Fibroblast of lung (primary cell): ENCODE results near the gene MIGA2. TPM values are rescaled to one million over a fixed set of nuclear protein-coding genes. Genes with fewer than 3 reads are reported as not detected.

Source experiments
- DNase-seq, 2 donors: peaks; one replicate each; pipeline versions ENCODE4 v3.0.0 to v3.0.0-alpha.2; 2010; ENCODE audit warnings: low read depth in 2 of 2
- H2AFZ ChIP-seq: 2 replicates; pipeline ENCODE4 v1.5.1; 2012; ENCODE audit warnings: low read length, control low read depth, inconsistent platforms
- H3K27ac ChIP-seq: 2 replicates; pipeline ENCODE4 v1.5.1; 2011; ENCODE audit warnings: low read length, control low read depth; ENCODE audit not compliant: insufficient read depth
- H3K27me3 ChIP-seq: 2 replicates; pipeline ENCODE4 v1.5.1; 2011; ENCODE audit warnings: mild to moderate bottlenecking, low read length; ENCODE audit not compliant: control insufficient read depth, insufficient read depth
- H3K36me3 ChIP-seq: 2 replicates; pipeline ENCODE4 v1.5.1; 2011; ENCODE audit warnings: low read length; ENCODE audit not compliant: control insufficient read depth, insufficient read depth
- H3K4me1 ChIP-seq: 2 replicates; pipeline ENCODE4 v1.5.1; 2011; ENCODE audit warnings: low read length; ENCODE audit not compliant: control insufficient read depth, insufficient read depth; ENCODE audit errors: extremely low read depth
- H3K4me2 ChIP-seq: 2 replicates; pipeline ENCODE4 v1.5.1; 2011; ENCODE audit warnings: low read length, control low read depth; ENCODE audit not compliant: insufficient read depth; ENCODE audit errors: extremely low read depth
- H3K4me3 ChIP-seq, 4 experiments: fragments of 200-600 bp in 1 of 4; sonication (generic) in 1 of 4; replicated peaks in 1 of 4; 2 replicates each; pipeline ENCODE4 v1.5.1; 2011 to 2016; ENCODE audit warnings: low read length in 4 of 4, low read depth in 3 of 4, mild to moderate bottlenecking in 3 of 4, control low read depth in 2 of 4, inconsistent platforms in 1 of 4, mixed read lengths in 1 of 4; ENCODE audit not compliant: insufficient read depth in 1 of 4; ENCODE audit errors: control extremely low read depth in 1 of 4
- H3K79me2 ChIP-seq: 2 replicates; pipeline ENCODE4 v1.5.1; 2012; ENCODE audit warnings: mild to moderate bottlenecking, low read length, inconsistent platforms; ENCODE audit not compliant: control insufficient read depth, insufficient read depth
- H3K9ac ChIP-seq: 2 replicates; pipeline ENCODE4 v1.5.1; 2011; ENCODE audit warnings: mild to moderate bottlenecking, low read length, control low read depth; ENCODE audit not compliant: insufficient read depth
- H3K9me3 ChIP-seq: 2 replicates; pipeline ENCODE4 v1.5.1; 2012; ENCODE audit warnings: low read depth, low read length; ENCODE audit not compliant: control insufficient read depth, insufficient read depth
- H4K20me1 ChIP-seq: 2 replicates; pipeline ENCODE4 v1.5.1; 2011; ENCODE audit warnings: low read length; ENCODE audit not compliant: control insufficient read depth, insufficient read depth; ENCODE audit errors: extremely low read depth
- CTCF ChIP-seq, 2 donors: IDR thresholded peaks in 1 of 2; conservative IDR thresholded peaks in 1 of 2; 1 replicate in 1 of 2; 2 replicates in 1 of 2; pipeline ENCODE4 v1.5.1; 2011 to 2012; ENCODE audit warnings: low read length in 2 of 2, control low read depth in 1 of 2, inconsistent platforms in 1 of 2, low read depth in 1 of 2, mild to moderate bottlenecking in 1 of 2
- EZH2 ChIP-seq: IDR thresholded peaks from 2 replicates; pipeline ENCODE4 v1.5.1; 2012; ENCODE audit warnings: low read length, control low read depth, mild to moderate bottlenecking; ENCODE audit errors: missing control alignments
- polyA plus RNA-seq, 2 donors: library from polyadenylated mRNA; depleted of rRNA in 1 of 2; stranded (reverse) in 1 of 2; unstranded in 1 of 2; fragments of >200 nt; gene quantifications; 2 replicates each; pipeline ENCODE4 v1.2.1, GENCODE V29; 2011 to 2012; ENCODE audit warnings: missing spikeins in 1 of 2
- total RNA-seq: library from RNA; depleted of rRNA; stranded (reverse); fragments of >200 nt; gene quantifications from 2 replicates; pipeline ENCODE4 v1.2.1, GENCODE V29; 2014

The MIGA2 gene
- total and polyA plus RNA-seq, 2 donors (not counting 1 experiment from before 2014, with no cell fraction given) = 9.8 to 23.3 TPM

GRCh38 chr9:129095170-129095667 lies 58.8 kb downstream of the MIGA2 start:
- Histone ChIP-seq H3K4me3 (no peak overlapping the region), H3K27me3 (no peaks in the 10 kb centered on the region), H3K79me2 (no peaks in the 10 kb centered on the region), H3K4me2 (no peak overlapping the region), H3K4me1 (no peaks in the 10 kb centered on the region), H4K20me1 (no peaks in the 10 kb centered on the region), H3K36me3 (peaks cover 9% of the 10 kb centered on the region), H3K9ac (no peak overlapping the region), H3K9me3 (no peaks in the 10 kb centered on the region), H3K27ac (no peak overlapping the region), H2AFZ (no peak overlapping the region)
- no peak for DNase-seq
- TF ChIP-seq EZH2 = no peak
- TF ChIP-seq CTCF (conservative IDR thresholded peaks at IDR 0.05 in 1 of 2, IDR thresholded peaks at IDR 0.05 in 1 of 2; ENCODE audit: low read depth in 1 of 2, low read length in 2 of 2) = no peak

GRCh38 chr9:129095908-129096307 lies 59.5 kb downstream of the MIGA2 start:
- no peak overlapping the region for H3K4me2 ChIP-seq
- no peaks in the 10 kb centered on the region for H3K79me2 ChIP-seq
- no peaks in the 10 kb centered on the region for H3K4me1 ChIP-seq
- H3K36me3 ChIP-seq = peaks cover 9% of the 10 kb centered on the region
- no peak for DNase-seq
- H4K20me1 ChIP-seq = no peaks in the 10 kb centered on the region
- no peaks in the 10 kb centered on the region for H3K9me3 ChIP-seq
- TF ChIP-seq CTCF (conservative IDR thresholded peaks at IDR 0.05 in 1 of 2, IDR thresholded peaks at IDR 0.05 in 1 of 2; ENCODE audit: low read depth in 1 of 2, low read length in 2 of 2) = no peak
- no peak for TF ChIP-seq EZH2
- H3K4me3 ChIP-seq = no peak overlapping the region
- H3K9ac ChIP-seq = no peak overlapping the region
- H3K27me3 ChIP-seq = no peaks in the 10 kb centered on the region
- H2AFZ ChIP-seq = no peak overlapping the region
- H3K27ac ChIP-seq = no peak overlapping the region

- TF ChIP-seq EZH2 (no peak), CTCF (conservative IDR thresholded peaks at IDR 0.05 in 1 of 2, IDR thresholded peaks at IDR 0.05 in 1 of 2; ENCODE audit: low read depth in 1 of 2, low read length in 2 of 2) (no peak)
- H3K36me3 ChIP-seq = peaks cover 14% of the 10 kb centered on the region
- H3K4me3 ChIP-seq = no peak overlapping the region
- no peak overlapping the region for H3K27ac ChIP-seq
- no peak overlapping the region for H3K9ac ChIP-seq
- H3K27me3 ChIP-seq = no peaks in the 10 kb centered on the region
- no peaks in the 10 kb centered on the region for H3K79me2 ChIP-seq
- DNase-seq = no peak
- no peaks in the 10 kb centered on the region for H4K20me1 ChIP-seq
- no peaks in the 10 kb centered on the region for H3K4me1 ChIP-seq
- H2AFZ ChIP-seq = no peak overlapping the region
- no peak overlapping the region for H3K4me2 ChIP-seq
- no peaks in the 10 kb centered on the region for H3K9me3 ChIP-seq
Observed at GRCh38 chr9:129097671-129098306, 61.4 kb downstream of the MIGA2 start.
